ENCODE results near the gene TXNDC17.
"Not testable (repeated sequence)": the region's sequence is repeated elsewhere in the genome, so short reads cannot be mapped to it uniquely, and the experiment has no call there.

Gene TXNDC17

DNA sequence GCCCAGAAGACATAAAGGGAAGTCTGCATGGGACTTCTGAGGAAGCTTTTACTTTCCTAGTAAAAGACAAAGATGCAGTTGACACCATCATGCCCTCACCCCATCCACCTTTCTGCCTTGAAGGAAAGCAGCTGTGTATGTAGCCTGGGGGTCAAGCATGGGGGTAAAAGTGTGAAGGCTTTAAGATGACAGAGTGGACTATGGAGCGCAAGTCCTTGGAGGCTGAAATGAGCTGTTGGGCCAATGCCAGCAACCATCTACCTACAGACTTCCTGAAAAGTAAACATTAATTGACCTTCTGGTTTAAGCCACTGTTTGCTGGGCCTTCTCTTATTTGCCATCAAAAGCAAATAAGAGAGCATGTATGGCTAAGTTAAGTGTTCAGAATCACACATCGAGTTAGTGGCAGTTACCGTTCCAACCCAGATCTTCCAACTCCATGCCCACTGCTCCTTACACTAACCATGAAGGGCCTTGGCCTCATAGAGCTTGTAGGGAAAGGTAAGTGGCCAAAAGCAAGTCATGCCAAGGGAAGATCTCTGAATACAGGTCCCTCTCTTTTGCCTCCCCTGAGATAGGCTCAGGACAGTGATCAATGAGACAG is 42.3 kb downstream of the TXNDC17 start:
- DNase-seq (ENCODE audit: low spot score) (no peak), FAIRE-seq (no peak)

DNA sequence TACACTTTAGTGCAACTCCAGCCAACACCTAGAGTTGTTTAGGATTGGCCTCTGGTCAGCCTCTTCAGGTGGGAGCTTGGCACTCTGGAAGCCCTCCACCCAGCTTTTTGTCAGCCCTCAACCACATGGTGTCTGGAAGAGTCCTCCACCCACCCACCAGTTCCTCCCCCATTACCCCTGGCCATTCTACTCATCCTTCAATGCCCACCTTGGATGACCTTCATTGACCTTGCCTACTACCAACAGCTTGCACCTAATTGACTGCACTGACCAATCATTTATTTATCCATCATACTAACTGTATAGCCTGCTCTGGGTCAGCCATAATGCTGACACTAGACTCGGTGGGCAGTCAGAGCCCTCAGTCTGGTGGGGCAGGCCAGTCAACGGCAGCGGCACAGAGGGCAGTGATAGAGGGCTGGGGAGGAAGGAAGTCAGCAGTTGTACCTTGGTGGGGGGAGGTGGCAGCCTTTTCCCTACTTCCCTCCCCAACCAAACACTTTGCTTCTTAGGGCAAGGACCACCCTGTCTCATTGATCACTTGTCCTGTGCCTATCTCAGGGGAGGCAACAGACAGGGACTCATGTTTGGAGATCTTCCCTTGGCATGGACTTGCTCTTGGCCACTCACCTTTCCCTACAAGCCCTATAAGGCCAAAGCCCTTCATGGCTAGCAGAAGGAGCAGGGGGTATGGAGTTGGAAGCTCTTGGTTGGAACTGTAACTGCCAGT is 43.0 kb downstream of the TXNDC17 start:
- FAIRE-seq (no peak), DNase-seq (ENCODE audit: low spot score) (no peak)

DNA sequence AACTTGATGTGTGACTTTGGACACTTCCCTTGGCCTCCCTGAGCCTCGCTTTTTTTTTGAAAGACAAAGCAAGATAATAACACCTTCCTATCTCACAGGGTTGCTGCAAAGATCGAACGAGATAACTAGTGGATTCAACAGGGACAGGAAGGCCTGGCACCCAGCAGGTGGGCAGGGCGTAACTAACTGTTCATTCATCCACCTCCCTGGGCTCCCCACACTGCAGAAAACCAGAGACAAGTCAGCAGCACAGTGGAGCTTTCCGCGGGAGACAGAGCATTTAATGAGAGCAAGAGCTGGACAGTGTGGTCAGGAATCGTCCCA is 43.6 kb downstream of the TXNDC17 start:
- FAIRE-seq = no peak

DNA sequence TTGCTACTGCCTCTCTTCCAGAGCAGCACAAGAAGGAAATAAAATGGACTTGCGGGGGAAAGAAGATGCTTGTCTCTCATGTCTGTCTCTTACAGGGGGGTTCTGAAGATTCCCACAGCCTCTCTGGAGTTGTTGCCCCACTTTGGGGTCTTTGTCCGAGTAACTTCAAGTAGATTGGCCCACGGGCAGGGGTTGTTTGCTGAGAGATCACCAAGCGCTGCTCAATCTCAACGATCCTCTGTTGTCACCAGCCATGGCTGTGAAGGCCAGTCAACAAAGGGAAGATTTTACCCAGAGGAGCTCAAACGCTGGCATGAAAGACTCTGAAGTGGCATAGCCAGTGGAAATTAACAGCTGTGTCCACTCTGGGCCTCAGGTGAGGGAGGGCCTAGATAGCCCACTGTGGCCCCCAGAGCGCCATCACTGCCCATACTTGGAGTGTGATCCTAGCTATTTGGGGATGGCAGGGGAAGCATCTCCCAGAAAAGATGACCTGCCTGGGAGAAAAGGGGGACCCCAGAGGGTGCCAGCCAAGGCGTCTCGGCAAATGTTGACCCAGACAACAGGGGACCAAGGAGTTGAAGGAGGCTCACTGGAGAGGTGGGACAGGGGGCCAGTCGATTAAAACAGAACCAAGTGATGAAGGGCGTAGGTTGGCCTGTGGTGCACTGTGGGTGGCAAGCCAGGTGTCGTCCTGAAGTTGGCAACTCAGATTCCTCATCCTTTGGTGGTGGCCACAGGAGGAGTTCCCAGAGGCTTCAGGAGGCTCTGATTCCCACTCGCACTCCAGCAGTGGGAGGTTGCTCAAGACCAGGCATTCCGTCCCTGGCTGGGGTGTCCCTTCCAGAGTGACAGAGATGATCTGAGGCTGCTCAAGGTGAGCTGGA is 44.3 kb downstream of the TXNDC17 start:
- FAIRE-seq (no peak), DNase-seq (ENCODE audit: low spot score) (no peak)

More for the DNA sequence above, 43.6 kb downstream of the TXNDC17 start:
- no peak for DNase-seq (ENCODE audit: low spot score)

DNA sequence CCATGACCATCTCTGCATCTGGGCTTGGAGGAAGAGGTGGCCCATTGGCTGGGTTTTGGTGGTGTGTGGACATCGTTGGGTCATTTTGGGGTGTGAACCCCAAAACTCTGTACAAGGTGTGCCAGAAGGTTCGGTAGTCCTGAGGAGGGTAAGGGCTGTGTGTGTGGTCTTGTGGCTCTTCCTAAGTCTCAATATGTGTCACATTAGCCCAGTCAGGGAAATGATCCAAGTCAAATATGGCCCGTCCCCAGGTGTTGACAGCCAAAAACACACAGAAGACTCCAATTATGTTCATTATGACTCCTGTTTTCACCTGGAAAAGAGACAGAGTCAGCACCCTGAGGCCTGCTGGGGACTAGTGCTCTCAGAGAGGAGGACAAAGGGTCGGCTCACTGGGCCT is 45.2 kb downstream of the TXNDC17 start:
- FAIRE-seq (no peak), DNase-seq (ENCODE audit: low spot score) (no peak)

DNA sequence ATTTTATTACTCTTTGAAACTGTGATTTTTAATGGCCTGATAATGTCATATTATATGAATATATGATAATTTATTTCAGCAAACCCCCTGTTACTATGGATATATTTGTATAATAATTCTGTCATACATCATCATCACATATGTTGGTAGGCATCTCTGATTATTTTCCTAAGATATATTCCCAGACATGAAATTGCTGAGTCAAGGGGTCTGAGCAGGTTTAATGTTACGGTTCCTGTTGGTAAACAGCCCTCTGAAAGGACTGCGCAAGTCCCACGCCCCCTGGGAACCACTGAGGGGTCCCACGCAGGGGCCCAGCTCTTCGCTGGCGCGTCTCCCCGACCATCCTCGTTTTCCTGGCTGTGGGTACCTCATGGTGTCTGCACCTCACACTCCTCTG is 48.1 kb downstream of the TXNDC17 start:
- DNase-seq (ENCODE audit: low spot score) (no peak), FAIRE-seq (no peak)

DNA sequence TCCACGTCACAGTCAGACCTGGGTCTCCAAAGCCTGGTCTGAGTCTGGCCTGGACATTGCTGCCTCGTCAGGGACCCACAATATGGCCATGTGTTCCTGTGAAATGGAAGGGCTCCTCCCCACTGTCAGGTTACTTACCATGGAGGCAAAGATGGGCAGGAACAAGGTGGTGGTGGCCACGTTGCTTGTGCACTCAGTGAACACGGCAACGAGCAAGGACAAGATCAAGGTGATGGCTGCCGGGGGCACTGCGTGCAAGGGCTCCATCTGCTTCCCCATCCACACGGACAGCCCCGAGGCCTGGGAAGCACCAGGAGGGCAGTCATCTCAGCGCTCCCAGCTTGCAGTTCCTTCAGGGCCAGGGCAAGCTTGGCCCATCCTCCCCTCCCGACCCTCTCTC is 49.8 kb downstream of the TXNDC17 start:
- FAIRE-seq = no peak

DNA sequence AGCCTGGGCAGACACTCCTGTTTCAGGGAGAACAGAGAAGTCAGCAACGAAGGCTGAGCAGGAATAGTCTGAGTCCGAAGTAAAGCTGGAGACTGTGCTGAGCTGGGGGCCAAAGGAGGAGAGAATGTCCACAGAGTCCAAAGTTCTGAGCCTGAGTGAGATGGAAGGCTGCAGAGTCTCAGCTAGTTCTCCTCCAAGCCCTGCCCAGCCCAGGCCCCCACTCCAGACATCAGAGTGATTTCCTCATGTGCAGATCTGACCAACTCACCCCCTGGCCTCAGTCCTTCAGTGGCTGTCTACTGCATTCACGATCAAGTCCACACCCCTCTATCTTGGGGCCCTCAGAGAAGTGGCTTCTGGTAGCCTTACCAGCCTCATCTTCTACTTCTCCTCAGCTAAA is 50.7 kb downstream of the TXNDC17 start:
- FAIRE-seq (no peak), DNase-seq (ENCODE audit: low spot score) (no peak)

More for the DNA sequence above, 49.8 kb downstream of the TXNDC17 start:
- no peak for DNase-seq (ENCODE audit: low spot score)

DNA sequence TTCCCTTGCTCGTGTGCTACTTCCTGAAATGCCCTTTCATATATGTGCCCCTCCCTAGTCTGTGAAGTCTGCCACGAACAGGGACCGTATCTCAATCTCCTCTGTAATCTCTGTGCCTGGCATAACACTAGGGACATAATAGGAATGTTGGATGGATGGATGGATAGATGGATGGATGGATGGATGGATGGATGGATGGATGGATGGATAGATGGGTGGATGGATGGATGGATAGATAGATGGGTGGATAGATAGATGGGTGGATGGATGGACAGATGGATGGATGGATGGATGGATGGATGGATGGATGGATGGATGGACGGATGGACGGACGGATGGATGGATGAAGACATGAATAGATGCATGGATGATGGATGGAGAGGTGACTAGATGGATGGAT is 51.1 kb downstream of the TXNDC17 start:
- not testable (repeated sequence) for DNase-seq (ENCODE audit: low spot score); FAIRE-seq
